ENCODE results near the gene CD86.

DNA sequence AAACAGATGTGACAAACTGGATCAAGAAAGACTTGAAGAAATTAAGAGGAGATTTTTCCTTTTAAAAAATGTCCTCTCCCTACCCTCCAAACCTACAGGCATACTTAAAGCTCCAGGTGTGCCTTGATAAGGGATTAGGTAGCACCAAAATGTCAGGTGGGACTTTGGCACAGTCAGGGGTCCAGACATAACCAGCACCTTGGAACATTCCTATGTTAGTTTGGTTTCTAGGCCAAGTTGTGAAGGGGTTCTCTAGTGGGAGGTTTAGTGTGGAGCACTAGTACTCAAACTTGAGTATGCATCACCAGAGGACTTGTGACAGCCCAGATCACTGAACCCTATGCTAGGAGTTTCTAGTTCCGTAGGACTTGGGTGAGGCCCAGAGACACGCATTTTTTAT, 47.0 kb upstream of the CD86 start:
- TF ChIP-seq, protein P1, sequence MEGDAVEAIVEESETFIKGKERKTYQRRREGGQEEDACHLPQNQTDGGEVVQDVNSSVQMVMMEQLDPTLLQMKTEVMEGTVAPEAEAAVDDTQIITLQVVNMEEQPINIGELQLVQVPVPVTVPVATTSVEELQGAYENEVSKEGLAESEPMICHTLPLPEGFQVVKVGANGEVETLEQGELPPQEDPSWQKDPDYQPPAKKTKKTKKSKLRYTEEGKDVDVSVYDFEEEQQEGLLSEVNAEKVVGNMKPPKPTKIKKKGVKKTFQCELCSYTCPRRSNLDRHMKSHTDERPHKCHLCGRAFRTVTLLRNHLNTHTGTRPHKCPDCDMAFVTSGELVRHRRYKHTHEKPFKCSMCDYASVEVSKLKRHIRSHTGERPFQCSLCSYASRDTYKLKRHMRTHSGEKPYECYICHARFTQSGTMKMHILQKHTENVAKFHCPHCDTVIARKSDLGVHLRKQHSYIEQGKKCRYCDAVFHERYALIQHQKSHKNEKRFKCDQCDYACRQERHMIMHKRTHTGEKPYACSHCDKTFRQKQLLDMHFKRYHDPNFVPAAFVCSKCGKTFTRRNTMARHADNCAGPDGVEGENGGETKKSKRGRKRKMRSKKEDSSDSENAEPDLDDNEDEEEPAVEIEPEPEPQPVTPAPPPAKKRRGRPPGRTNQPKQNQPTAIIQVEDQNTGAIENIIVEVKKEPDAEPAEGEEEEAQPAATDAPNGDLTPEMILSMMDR (IDR thresholded peaks at IDR 0.05; ENCODE audit: insufficient read depth, low read depth, low read length), result no peak
- TF ChIP-seq EZH2 (IDR thresholded peaks at IDR 0.05; ENCODE audit: insufficient read depth, low read length), result no peak
